Right atrium auricular region (tissue), 2 donors: ENCODE results near the gene FSIP2. TPM values are rescaled to one million over a fixed set of nuclear protein-coding genes. Genes with fewer than 3 reads are reported as not detected.

Experiments used
- DNase-seq: peaks from one replicate; pipeline ENCODE4 v3.0.0-alpha.2; 2019; ENCODE audit warnings: low spot score
- H3K27ac ChIP-seq, 2 donors: fragments of 200-600 bp; sonication (generic); 1 replicate in 1 of 2; 2 replicates in 1 of 2; pipeline ENCODE4 v1.5.1; 2016 to 2019
- H3K27me3 ChIP-seq, 2 donors: fragments of 200-600 bp; sonication (generic); one replicate each; pipeline versions ENCODE4 v1.5.1 to v1.6.0; 2017 to 2019
- H3K36me3 ChIP-seq: fragments of 200-600 bp; sonication (generic); one replicate; pipeline ENCODE4 v1.5.1; 2016
- H3K4me1 ChIP-seq, 2 donors: fragments of 200-600 bp; sonication (generic); one replicate each; pipeline versions ENCODE4 v1.5.1 to v1.6.0; 2017 to 2019
- H3K4me3 ChIP-seq, 2 donors: fragments of 200-600 bp; sonication (generic); 1 replicate in 1 of 2; 2 replicates in 1 of 2; pipeline ENCODE4 v1.5.1; 2017 to 2019; ENCODE audit warnings: mild to moderate bottlenecking in 1 of 2, moderate library complexity in 1 of 2
- H3K9me3 ChIP-seq, 2 donors: fragments of 200-600 bp; sonication (generic); one replicate each; pipeline ENCODE4 v1.5.1; 2019
- CTCF ChIP-seq, 2 donors: fragments of 200-600 bp; sonication (generic); IDR thresholded peaks; one replicate each; pipeline ENCODE4 v1.5.1; 2019; ENCODE audit warnings: antibody characterized with exemption in 2 of 2
- total RNA-seq, 2 donors: library from RNA; depleted of rRNA; stranded (reverse); fragments of >200 nt; gene quantifications; one replicate each; pipeline ENCODE4 v1.1.0, GENCODE V29; 2016

Gene FSIP2
- total RNA-seq, 2 donors from 2014 or later: 0.22 to 0.28 TPM

GRCh38 chr2:185813707-185814106, 75.1 kb downstream of the FSIP2 start:
- Histone ChIP-seq H3K4me1 (no peaks in the 10 kb centered on the region), H3K27ac (no peak overlapping the region), H3K9me3 (peaks cover 0 to 10% of the 10 kb centered on the region in 2 donors), H3K4me3 (no peak overlapping the region), H3K36me3 (no peaks in the 10 kb centered on the region), H3K27me3 (no peaks in the 10 kb centered on the region)
- no peak for DNase-seq
- TF ChIP-seq CTCF (IDR thresholded peaks at IDR 0.05): no peak

DNA sequence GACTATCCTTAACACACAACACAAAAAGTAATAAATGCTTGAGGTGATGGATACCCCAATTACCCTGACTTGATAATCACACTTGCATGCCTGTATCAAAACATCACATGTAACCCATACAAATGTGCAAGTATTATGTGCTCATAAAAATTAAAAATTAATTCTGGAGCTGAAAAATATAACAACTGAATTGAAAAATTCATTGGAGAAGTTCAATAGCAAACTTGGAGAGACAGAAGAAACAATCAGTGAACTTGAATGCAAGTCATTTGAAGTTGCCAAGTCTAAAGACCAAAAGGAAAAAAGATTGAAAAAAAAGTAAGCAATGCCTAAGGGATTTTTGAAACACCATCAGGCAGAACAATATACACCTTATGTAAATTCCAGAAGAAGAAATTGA, 79.4 kb downstream of the FSIP2 start:
- Histone ChIP-seq H3K4me1 (no peaks in the 10 kb centered on the region), H3K27ac (no peak overlapping the region), H3K27me3 (no peaks in the 10 kb centered on the region), H3K36me3 (no peaks in the 10 kb centered on the region), H3K4me3 (no peak overlapping the region), H3K9me3 (peaks cover 0 to 20% of the 10 kb centered on the region in 2 donors)
- no peak for TF ChIP-seq CTCF (IDR thresholded peaks at IDR 0.05)
- no peak for DNase-seq

- Histone ChIP-seq H3K4me3 (no peak overlapping the region), H3K36me3 (no peaks in the 10 kb centered on the region)
- DNase-seq: no peak
Observed at GRCh38 chr2:185821467-185821866, 82.9 kb downstream of the FSIP2 start.

DNA sequence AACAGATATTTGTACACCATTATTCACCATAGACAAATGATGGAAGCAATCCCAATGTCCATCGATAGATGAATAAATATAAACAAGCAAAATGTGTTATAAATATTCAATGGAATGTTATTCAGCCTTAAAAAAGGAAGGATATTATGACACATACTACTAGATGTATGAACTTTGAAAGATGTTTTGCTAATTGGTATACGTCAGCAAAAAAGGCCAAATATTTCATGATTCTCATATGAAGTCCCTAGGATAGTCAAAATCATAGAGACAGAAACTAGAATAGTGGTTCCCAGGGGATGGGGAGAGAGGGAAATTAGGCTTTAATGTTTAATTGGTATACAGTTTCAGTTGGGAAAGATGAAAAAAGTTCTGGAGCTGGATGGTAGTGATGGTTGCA, 85.2 kb downstream of the FSIP2 start:
- no peaks in the 10 kb centered on the region for H3K27me3 ChIP-seq
- no peak for TF ChIP-seq CTCF (IDR thresholded peaks at IDR 0.05)
- H3K27ac ChIP-seq: no peak overlapping the region
- H3K4me3 ChIP-seq: no peak overlapping the region
- H3K36me3 ChIP-seq: no peaks in the 10 kb centered on the region
- no peaks in the 10 kb centered on the region for H3K4me1 ChIP-seq
- DNase-seq: no peak
- peaks cover 0 to 9% of the 10 kb centered on the region in 2 donors for H3K9me3 ChIP-seq

More at GRCh38 chr2:185821467-185821866, 82.9 kb downstream of the FSIP2 start:
- Histone ChIP-seq H3K9me3 (peaks cover 0 to 20% of the 10 kb centered on the region in 2 donors), H3K4me1 (no peaks in the 10 kb centered on the region), H3K27me3 (no peaks in the 10 kb centered on the region), H3K27ac (no peak overlapping the region)
- no peak for TF ChIP-seq CTCF (IDR thresholded peaks at IDR 0.05)

- Histone ChIP-seq H3K4me3 (no peak overlapping the region), H3K36me3 (no peaks in the 10 kb centered on the region), H3K27me3 (no peaks in the 10 kb centered on the region), H3K27ac (no peak overlapping the region), H3K4me1 (no peaks in the 10 kb centered on the region), H3K9me3 (no peaks in the 10 kb centered on the region)
- TF ChIP-seq CTCF (IDR thresholded peaks at IDR 0.05): no peak
- no peak for DNase-seq
Observed at GRCh38 chr2:185825557-185825956, 87.0 kb downstream of the FSIP2 start.

- no peak for TF ChIP-seq CTCF (IDR thresholded peaks at IDR 0.05)
- no peaks in the 10 kb centered on the region for H3K4me1 ChIP-seq
- H3K27me3 ChIP-seq: no peaks in the 10 kb centered on the region
- no peak overlapping the region for H3K27ac ChIP-seq
- no peak overlapping the region for H3K4me3 ChIP-seq
- DNase-seq: no peak
- H3K36me3 ChIP-seq: no peaks in the 10 kb centered on the region
- H3K9me3 ChIP-seq: no peaks in the 10 kb centered on the region
Observed at GRCh38 chr2:185828326-185828725, 89.7 kb downstream of the FSIP2 start.
